Astrocyte of the cerebellum (primary cell): Measurements from ENCODE around the gene ANKRD11.
"Not testable (repeated sequence)": the region's sequence is repeated elsewhere in the genome, so short reads cannot be mapped to it uniquely, and the experiment has no call there.

ENCODE experiments used
- DNase-seq: peaks from one replicate; pipeline ENCODE4 v3.0.0-alpha.2; 2011; ENCODE audit warnings: low read depth
- H3K4me3 ChIP-seq: 2 replicates; pipeline ENCODE4 v1.5.1; 2011; ENCODE audit warnings: mild to moderate bottlenecking, low read depth, low read length, moderate library complexity
- CTCF ChIP-seq: IDR thresholded peaks from 2 replicates; pipeline ENCODE4 v1.5.1; 2012; ENCODE audit warnings: low read length, low read depth, moderate library complexity, mild to moderate bottlenecking; ENCODE audit errors: missing control alignments
- in situ Hi-C: cut with HindIII; loops from 2 replicates; pipeline ENCODE4 v1.10.0; 2017; ENCODE audit warnings: low sequenced_read_pairs

Gene ANKRD11

GRCh38 chr16:89396156-89396555 lies 94.2 kb downstream of the ANKRD11 start:
- DNase-seq, result no peak
- H3K4me3 ChIP-seq, result no peak overlapping the region
- no peak for TF ChIP-seq CTCF
- in situ Hi-C loops, result no loop called here

GRCh38 chr16:89395150-89396142 lies 94.9 kb downstream of the ANKRD11 start:
- peak; percentile 96 for DNase-seq
- in situ Hi-C loops, result no loop called here
- TF ChIP-seq CTCF, result no peak
- no peak overlapping the region for H3K4me3 ChIP-seq

- no peak for TF ChIP-seq CTCF
- in situ Hi-C loops, result no loop called here
- DNase-seq, result no peak
- H3K4me3 ChIP-seq, result no peak overlapping the region
Observed at GRCh38 chr16:89393738-89394406, 96.5 kb downstream of the ANKRD11 start.

- no peak for TF ChIP-seq CTCF
- no peak for DNase-seq
- in situ Hi-C loops, result no loop called here
- no peak overlapping the region for H3K4me3 ChIP-seq
Observed at GRCh38 chr16:89392881-89393737, 97.3 kb downstream of the ANKRD11 start.

- H3K4me3 ChIP-seq, in situ Hi-C loops, DNase-seq: not testable (repeated sequence)
Observed at GRCh38 chr16:89390224-89390583, 100.2 kb downstream of the ANKRD11 start.

- H3K4me3 ChIP-seq, DNase-seq, in situ Hi-C loops: not testable (repeated sequence)
Observed at GRCh38 chr16:89389504-89390223, 100.7 kb downstream of the ANKRD11 start.

GRCh38 chr16:89388536-89388935 lies 101.8 kb downstream of the ANKRD11 start:
- in situ Hi-C loops, result no loop called here
- no peak overlapping the region for H3K4me3 ChIP-seq
- TF ChIP-seq CTCF, result no peak
- no peak for DNase-seq
